Activated CD4-positive, alpha-beta T cell treated with anti-CD3 and anti-CD28 coated beads, Interleukin-10, Interleukin-2, amounts not matched to agents 100 ng/mL and 50 ng/mL, durations not matched to agents 16 hours and 8 hours (primary cell): Measurements from ENCODE around the gene PDGFB.

Source experiments
- DNase-seq: peaks from one replicate; pipeline ENCODE4 v3.0.0-alpha.2; 2020

PDGFB gene

GRCh38 chr22:39194098-39194497 is 50.7 kb downstream of the PDGFB start:
- DNase-seq, result no peak

DNA sequence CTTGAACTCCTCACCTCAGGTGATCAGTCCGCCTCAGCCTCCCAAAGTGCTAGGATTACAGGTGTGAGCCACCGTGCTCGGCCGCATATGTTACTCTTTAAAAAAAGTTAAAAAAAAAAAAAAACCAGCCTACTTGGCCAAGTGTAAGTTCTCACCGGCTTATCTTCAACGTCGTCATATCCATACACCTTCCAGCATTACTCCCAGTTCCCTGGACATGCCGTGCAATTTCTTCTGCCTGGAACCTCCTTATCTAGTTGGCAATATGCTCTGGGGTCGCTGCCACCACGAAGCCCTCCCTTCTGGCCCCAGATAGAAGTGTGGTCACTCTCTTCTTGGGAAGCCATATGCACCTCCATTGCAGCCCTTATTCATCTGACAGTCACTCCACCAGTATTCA is 56.0 kb downstream of the PDGFB start:
- no peak for DNase-seq

- no peak for DNase-seq
Observed at GRCh38 chr22:39185601-39186012, 59.2 kb downstream of the PDGFB start.

- no peak for DNase-seq
Observed at GRCh38 chr22:39184586-39185577, 59.9 kb downstream of the PDGFB start.

GRCh38 chr22:39183991-39184585 is 60.7 kb downstream of the PDGFB start:
- no peak for DNase-seq

- no peak for DNase-seq
Observed at GRCh38 chr22:39182478-39183030, 62.2 kb downstream of the PDGFB start.

GRCh38 chr22:39181778-39182177 is 63.0 kb downstream of the PDGFB start:
- DNase-seq, result no peak

DNA sequence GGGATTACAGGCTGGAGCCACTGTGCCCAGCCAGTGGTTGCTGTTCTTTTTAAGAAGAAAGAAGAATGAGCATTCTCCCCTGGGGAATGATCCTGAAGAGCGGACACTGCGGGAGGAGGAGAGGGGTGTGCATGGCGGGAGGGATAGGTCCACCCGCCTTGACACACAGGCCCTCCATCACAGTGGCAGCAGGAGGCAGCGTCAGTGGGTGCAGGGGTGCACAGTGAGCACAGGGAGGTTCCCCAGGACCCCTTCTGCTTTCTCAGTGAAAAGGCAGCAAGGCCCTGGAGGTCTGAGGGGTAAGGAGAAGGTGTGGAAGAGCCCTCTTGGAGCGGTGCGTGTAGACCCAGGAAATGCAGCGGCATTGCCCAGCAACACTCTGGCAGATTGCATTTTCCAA is 63.4 kb downstream of the PDGFB start:
- no peak for DNase-seq

GRCh38 chr22:39179841-39180335 is 64.9 kb downstream of the PDGFB start:
- DNase-seq, result no peak

DNA sequence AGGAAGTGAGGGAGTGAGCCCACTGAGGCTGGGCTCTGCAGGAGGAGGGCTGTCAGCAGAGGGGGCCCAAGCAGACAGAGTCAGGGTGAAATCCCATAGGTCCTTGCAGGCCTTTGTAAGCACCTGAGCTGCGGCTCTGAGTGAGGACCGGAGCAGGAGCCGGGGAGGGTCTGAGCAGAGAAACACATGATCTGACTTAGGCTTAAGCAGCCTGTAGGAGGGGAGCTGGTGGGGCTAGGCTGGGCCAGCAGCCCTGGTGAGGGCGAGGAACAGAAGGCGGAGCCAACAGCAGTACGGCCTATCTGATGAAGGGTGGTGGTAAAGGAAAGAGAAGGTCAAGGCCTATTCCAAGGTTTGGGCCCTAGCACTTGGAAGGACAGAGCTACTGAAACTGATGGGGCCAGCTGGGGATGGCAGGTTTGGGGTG is 65.4 kb downstream of the PDGFB start:
- no peak for DNase-seq

GRCh38 chr22:39178206-39179111 is 66.3 kb downstream of the PDGFB start:
- DNase-seq, result peak; percentile 25

DNA sequence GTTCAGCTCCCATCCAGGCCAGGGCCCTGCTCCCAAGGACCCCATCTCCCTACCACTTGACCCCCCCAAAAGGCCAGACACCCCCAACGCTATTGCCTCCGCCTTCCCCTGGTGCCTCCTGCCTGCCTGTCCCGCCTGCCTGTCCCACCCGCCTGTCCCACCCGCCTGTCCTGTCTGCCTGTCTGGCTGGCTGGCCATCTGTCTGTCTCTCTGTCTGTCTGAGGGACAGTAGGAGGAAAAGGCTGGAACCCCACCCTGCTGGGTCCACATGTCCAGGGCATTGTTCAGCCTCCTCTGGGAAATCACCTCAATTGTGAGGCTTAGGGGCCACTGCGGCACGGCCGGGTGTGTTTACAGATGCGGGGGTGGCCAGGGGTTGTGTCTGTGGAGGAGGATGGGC is 67.0 kb downstream of the PDGFB start:
- DNase-seq, result no peak

- DNase-seq, result no peak
Observed at GRCh38 chr22:39177456-39177775, 67.4 kb downstream of the PDGFB start.

DNA sequence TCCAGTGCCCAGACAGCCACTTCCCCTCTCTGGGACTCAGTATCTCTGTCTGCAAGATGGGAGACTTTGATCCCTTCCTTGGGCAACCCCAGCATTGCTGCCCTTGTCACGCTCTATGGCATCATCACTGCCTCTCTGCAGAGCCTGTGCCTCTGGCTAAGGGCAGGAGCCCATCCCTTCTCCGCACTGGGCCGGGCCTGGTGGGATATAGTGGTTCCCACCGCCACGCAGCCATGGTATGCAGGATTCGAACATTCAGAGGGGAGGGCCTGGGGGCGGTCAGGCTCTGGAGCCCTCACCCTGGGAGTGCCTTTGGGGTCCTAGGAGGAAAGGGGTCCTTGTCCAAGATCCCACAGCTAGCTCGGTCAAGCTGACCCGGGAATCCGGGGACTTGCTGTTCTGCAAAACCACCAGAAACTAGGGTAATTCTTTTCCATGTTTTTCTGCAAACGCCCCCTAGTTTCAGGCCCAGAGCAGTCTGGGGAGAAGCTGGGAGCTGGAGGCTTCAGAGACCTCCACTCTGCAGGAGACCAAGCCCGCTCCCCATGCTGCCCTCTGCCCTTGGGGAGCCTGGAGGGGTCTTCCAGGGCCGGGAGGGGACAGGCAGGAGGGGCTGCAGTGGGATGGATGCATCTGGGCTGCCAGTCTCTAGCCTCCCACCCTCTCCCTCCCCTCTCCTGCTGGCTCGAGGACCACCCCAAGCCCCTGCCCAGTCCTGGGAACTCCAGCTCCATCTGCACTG is 67.9 kb downstream of the PDGFB start:
- no peak for DNase-seq

DNA sequence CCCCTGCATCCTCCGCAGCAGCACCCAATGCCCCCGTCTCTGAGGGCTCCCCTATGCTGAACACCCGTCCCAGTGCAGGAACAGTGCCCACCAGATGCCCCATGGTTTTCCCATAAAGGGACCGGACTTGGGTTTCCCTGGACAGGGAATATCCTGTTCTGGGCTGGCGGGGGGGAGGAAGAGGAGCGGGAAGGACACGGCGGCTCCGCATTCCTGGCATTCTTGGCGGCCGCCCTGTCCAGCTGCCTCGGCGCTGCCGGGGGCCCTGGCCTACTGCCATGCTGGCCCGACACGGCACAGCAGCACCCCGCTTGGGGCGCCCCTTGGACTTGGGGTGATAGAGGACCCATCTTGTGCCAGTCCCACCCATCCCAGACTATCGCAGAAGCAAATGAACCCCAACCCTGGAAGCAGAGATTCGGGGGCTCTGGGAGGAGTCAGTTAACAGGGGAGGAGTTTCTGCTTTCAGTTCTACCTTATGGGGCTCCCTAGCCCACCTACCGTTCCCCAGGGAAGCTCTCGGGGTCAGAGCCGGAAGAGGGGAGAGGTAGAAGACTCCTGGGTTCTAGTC is 68.6 kb downstream of the PDGFB start:
- no peak for DNase-seq

GRCh38 chr22:39175353-39176142 is 69.2 kb downstream of the PDGFB start:
- no peak for DNase-seq

DNA sequence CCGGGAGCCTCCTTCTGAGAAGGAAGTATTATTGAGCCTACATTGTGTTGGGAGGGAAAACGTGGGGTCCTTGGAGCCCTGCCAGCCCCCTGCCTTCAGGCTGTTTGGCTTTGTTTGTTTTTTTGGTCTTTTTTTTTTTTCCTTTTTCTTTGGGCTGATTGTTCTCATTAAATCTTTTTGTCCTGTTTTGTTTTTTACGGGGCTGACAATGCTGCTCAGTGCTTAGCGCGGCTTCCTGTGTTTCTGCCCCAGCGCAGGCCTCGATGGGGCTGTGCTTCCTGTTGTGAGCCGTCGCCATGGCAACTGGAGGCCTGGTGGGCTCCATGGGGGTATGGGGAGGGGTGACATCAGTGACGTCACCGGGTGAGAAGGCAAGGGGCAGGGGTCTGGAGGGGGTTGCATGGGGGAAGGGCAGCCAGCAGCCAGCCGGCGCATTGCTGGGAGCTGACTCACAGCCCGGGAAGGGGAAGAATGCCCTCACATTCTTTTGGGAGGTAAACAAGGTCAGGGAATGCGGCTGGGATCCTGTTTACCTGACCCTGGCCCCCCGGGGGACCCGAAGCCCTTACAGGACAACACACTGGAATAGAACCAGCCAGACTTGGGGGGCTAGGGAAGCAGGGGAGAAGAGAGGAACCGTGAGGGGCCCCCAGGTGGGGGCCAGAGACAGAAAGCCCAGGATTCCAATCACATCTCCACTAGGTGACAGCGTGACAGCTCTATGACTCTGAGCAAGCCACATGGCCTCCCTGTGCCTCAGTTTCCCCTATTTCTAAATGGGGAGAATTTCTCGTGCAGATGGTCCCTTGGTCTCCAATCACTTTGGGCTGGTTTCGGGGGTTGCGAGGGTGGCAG is 70.1 kb downstream of the PDGFB start:
- DNase-seq, result peak; percentile 68

GRCh38 chr22:39173787-39174497 is 70.8 kb downstream of the PDGFB start:
- DNase-seq, result peak; percentile 55
